ENCODE data around the gene ETFB.

Gene ETFB

GRCh38 chr19:51372021-51372648 lies 5.9 kb upstream of the ETFB start:
- DNase-seq, result no peak

- no peak for DNase-seq
Measured at GRCh38 chr19:51371186-51371690, 5.0 kb upstream of the ETFB start.

GRCh38 chr19:51370230-51370629 lies 4.0 kb upstream of the ETFB start:
- no peak for DNase-seq

DNA sequence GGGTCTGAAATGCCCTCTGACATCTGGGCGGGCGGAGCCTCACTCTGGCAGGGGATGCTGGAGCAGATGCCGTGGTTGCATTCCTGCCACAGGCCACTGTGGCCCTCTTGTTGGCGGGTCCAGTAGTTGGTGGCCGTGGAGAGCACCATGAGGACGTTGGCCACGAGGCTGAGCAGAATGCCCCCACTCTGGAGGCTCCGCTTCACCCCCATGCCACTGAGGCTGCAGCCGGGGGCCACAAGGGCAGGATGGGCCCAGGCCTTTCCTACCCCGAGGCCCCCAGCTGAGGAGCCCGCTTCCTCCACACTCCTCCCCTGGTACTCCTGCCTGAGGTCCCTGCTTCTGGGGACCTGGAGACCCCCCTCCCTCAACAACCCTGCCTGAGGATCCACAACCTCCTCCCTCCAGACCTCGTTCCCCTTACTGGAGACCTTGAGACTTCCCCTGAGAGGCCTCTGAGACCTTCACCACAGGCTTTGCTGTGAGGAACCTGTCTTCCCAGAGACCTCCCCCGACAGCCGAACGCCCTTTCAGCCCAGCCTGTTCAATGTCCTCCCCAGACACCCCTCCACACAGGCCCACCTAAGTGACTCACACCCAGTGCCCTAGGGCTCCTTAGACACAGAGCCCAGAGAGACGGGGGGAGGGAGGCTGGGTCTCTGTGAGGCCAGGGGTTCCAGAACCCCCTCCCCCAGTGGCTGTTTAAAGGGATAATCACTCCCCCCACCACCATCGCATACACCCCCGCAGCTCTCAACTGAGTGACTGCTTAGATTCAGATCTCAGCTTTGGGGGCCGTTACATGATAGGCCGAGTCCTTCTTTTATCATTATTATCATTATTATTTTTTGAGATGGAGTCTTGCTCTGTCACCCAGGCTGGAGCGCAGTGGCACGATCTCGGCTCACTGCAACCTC lies 2.4 kb upstream of the ETFB start, which contains the start of gene CLDND2:
Gene CLDND2, minus strand, starts transcription at position 638 of the 917 bp plus-strand sequence. Its CDS starts 426 bp downstream, at position 212.
- DNase-seq, result no peak

GRCh38 chr19:51367565-51368365 lies 1.6 kb upstream of the ETFB start:
- DNase-seq, result no peak

GRCh38 chr19:51367255-51367564 lies 1.0 kb upstream of the ETFB start:
- no peak for DNase-seq

DNA sequence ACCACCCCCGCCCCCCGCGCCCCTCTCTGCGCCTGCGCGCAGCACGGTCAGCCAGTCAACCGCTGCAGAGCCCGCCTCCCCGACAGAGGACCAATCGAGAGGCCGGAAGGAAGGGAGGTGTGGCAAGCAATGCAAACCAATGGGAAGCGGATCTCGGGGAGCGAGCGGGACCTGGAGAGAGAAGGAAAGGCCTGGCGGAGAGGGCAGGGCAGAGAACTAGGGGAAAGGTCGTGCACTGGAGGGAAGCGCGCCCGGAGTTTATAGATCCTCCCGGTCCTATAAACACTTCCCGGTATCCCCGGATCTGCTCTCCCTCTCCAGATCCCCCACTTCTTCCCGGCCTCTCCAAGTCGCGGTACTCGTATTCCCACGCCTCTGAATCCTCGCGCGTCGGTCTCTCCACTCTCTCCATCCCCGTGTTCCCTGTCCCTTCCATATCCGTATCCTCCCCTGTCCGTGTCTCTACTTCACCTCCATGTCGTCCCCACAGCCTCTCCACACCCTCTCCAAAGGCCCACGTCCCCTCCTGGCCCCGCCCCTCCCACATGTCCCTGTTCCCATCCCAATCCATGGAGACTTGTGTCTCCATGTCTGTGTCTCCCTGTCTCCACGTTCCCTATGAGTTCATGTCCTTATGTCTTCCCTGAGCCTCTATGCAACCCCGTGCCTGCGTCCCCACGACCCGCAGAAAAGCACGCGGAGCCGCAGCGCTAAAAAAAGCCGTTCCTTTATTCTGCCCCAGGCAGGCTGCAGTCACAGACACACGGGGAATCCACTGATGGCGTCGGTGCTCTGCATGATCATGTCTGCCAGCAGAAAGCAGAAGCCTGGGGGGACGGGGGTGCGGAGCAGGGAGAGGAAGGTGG lies 434 bp upstream of the ETFB start:
- DNase-seq, result no peak

- DNase-seq, result no peak
Measured at GRCh38 chr19:51365211-51365964, 800 bp downstream of the ETFB start.

DNA sequence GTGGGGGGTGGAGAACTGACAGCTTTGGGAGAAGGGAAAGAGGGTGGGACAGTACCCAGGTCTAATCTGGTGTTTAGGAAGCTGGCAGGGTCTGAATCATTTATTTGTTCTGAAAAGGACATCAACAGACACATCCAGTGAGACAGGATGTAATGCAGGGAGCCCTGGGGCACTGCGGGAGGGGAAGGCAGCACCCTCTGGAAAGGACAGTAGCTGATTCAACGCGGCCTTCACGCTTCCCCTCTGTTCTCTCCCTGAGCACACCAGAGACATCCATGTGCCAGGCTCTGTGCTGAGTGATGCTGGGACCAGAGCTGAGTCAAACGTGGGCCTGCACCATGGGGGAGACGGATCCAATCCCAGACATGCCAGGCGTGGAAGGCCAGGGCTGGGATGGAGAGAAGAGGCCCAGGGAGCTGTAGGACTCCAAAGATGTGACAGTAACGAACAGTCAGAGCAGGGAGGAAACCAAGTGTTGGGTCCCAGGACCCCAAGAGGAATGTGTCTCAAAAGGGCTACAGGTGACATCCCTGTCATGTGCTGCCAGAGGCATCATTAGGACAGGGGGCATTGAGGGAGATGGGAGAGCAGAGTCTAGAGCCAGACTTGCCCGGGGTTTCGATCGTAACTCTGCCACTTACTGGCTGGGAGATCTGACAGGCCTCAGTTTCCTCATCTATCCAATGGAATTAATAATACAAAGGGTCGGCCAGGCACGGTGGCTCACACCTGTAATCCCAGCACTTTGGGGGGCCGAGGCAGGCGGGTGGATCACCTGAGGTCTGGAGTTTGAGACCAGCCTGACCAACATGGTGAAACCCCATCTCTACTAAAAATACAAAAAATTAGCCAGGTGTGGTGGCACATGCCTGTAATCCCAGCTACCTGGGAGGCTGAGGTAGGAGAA lies 1.7 kb downstream of the ETFB start:
- DNase-seq, result no peak

- no peak for DNase-seq
Measured at GRCh38 chr19:51361239-51361638, 4.9 kb downstream of the ETFB start.

- DNase-seq, result no peak
Measured at GRCh38 chr19:51359294-51359693, 6.9 kb downstream of the ETFB start.

DNA sequence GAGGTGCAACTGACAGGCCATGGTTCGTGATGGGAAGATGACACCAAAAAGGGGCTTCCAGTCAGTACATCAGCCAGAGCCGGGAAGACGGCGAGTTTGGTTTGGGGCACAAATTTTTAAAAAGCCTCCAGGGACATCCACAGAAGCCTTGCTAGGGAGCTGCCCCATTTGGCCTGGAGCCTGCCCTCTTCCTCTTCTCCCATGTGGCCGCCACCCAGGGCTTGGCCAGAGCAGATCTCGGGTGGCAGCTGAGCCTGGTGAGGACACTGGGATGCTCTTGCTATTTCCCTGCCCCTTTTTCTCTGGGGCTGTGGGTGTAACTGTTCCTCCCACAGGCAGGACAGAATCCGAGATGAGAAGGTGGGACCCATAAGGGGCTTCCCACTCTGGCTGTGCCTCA lies 8.2 kb downstream of the ETFB start:
- DNase-seq, result no peak

GRCh38 chr19:51356159-51356801 lies 9.9 kb downstream of the ETFB start:
- DNase-seq, result no peak

- no peak for DNase-seq
Measured at GRCh38 chr19:51354742-51355148, 11.4 kb downstream of the ETFB start.

DNA sequence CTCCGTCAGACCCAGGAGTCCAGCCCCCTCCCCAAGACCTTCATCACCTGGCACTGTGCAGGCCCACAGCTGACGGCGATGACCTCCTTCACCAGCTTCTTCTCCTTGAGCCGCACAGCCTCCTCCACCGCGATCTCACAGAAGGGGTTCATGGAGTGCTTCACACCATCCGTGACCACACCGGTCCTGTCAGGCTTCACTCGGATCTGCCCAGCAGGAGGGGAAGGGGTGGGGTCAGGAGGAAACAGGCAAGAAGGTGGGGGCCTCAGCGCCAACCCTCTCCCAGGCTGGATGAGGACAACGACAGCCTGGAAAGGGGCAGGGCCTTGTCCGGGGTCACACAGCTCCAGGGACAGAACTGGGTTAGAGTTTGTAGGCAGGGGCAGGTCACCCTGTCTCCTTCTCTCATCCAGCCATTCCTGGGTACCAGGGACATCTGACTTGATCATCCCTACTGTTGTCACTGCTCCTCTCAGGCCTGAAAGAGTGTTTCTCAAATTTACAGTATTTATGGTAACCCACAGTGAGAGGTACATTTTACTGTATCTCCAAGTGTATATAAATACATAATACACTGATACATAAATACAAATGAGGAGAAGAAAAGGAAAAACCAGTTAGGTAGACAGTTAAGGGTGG lies 12.0 kb downstream of the ETFB start:
- no peak for DNase-seq

DNA sequence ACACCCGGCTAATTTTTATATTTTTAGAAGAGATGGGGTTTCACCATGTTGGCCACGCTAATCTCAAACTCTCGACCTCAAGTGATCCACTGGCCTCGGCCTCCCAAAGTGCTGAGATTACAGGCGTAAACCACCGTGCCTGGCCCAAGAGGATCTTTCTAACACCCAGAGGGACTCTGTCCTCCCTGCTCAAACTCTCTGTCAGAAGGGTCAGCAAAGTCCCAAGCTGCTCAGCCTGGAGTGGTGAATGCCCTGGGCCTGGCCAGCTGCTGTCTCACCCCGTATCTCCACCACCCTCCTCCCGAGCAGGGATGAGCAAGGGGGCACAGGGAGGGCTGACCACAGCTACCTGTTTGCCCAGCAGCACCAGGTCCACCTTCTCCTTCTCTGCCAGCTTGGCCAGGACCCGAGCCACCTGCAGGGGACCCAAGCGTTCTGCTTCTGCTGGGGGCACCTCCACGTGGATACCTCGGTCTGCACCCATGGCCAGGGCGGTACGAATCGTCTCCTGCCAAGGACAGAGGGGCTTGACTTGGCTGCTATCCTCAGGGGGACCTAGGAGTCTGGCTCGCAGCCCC lies 13.3 kb downstream of the ETFB start:
- no peak for DNase-seq

DNA sequence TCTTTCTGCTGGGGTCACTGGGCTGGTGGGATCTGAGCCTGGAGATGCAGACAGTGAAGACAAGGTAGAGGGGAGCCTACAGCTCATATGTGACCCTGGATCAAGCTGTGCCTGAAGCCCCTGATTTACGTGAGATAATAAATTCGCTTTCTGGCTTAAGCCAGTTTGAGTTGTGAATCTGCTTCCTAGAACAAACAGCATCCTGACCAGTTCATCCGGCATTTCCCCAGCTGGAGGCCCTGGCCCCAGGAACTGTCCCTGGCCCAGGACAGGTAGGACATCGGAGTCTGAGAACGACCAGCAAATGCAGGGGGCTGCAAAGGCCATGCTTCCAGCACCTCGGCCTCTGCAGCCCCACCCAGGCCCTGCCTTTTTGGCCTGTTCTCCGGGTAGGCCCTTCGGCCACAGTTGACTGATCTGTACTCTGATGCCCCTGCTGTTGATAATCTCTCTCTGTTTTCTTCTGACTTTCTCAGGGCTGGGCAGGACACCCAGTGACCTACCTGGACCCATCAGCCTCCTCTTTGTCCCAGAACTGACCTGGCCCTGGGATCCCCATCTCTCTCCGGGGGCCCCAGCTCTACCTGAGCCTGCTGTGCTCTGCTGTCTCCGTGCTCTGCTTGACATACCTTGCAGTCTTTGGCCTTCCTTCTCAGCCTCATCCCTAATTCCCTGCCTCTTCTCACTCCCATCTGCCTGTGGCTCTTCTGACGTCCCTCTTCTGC lies 14.8 kb downstream of the ETFB start:
- DNase-seq, result no peak

DNA sequence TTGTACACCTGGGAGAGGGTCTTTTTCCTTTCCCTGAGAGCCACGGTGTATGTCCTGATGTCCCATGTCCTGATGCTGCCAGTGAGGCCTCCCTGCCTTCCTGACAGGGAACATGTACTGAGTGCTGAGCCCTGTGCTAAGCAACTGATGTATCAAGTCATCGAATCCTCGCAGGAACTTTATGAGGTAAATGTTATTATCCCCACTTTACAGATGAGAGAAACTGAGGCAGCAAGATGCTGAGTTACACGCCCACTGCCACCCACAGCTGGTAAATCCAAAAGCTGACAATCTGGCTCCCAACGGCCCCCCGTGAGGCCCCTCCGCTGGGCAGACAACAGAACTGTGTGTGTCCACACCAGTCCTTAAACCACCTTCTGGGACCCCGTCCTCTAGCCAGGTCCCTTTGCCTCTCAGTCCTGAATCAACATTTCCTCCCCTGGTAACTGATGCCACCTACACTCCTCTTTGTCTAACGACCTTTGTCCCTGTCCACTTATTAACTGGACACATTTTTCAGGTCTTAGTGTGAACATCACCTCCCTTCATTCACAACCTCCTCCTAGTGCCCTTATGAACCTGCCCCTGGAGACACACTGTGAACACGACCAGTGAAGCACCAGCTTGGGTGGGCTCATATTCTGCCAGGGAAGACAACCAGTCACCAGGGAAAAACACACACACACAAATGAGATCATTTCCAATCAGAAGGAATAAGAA lies 18.8 kb downstream of the ETFB start:
- no peak for DNase-seq
